HCT116 (cell line): Measurements from ENCODE around the gene PLEKHN1. TPM values are rescaled to one million over a fixed set of nuclear protein-coding genes. Genes with fewer than 3 reads are reported as not detected.

ENCODE experiments used
- ATAC-seq: fragments of 200-7000 bp; cut with Tn5 transposase; 2 replicates; pipeline ENCODE4 v1.9.1; 2020; ENCODE audit warnings: mild to moderate bottlenecking, moderate library complexity
- BruUV-seq: library from RNA; stranded (reverse); fragments of 400-500 nt; replicated peaks from 2 replicates; lab custom pipeline; 2021; lab: Mats Ljungman, UMichigan
- CTCF ChIA-PET: fragments of 300-600 bp; sonication (Branson Sonifier 250); formaldehyde crosslinking; loops from one replicate; lab custom pipeline; 2021; ENCODE audit warnings: antibody characterized with exemption; lab: Charles Lee
- POLR2A ChIA-PET: fragments of 300-600, 350-600 bp; sonication (Branson Sonifier 250); formaldehyde crosslinking; loops from one replicate; lab custom pipeline; 2021; ENCODE audit warnings: antibody characterized with exemption; lab: Charles Lee
- RAD21 ChIA-PET, 2 experiments: fragments of 300-600 bp; sonication (Branson Sonifier 250); formaldehyde crosslinking; loops; one replicate each; lab custom pipeline; 2023; ENCODE audit warnings: low total read pairs in 2 of 2; ENCODE audit not compliant: uncharacterized antibody in 2 of 2, unreplicated experiment in 2 of 2, low non-redundant PET in 1 of 2; lab: Charles Lee
- DNase-seq: peaks from one replicate; pipeline ENCODE4 v3.0.0-alpha.2; 2010; ENCODE audit warnings: low read depth, low spot score
- H2AFZ ChIP-seq: fragments of 200-600 bp; shearing (Covaris generic), sonication (generic); 2 replicates; pipeline ENCODE4 v1.6.1; 2017; ENCODE audit warnings: low read depth, mixed run types, mixed read lengths, antibody characterized with exemption, low read length; ENCODE audit not compliant: poor library complexity, severe bottlenecking
- H3K27ac ChIP-seq: 2 replicates; pipeline ENCODE4 v1.5.1; 2012; ENCODE audit warnings: low read depth, low read length
- H3K27me3 ChIP-seq: fragments of 200-600 bp; sonication (generic); 2 replicates; pipeline ENCODE4 v1.6.1; 2016; ENCODE audit warnings: mixed run types, low read length, mixed read lengths; ENCODE audit not compliant: insufficient read depth
- H3K36me3 ChIP-seq, 2 experiments: fragments of 200-500 bp in 1 of 2; fragments of 200-600 bp in 1 of 2; sonication (Bioruptor generic) in 1 of 2; sonication (generic) in 1 of 2; 2 replicates each; pipeline versions ENCODE4 v1.5.1 to v1.6.1; 2014 to 2016; ENCODE audit warnings: low read length in 2 of 2, inconsistent platforms in 1 of 2, mixed read lengths in 1 of 2, mixed run types in 1 of 2; ENCODE audit not compliant: insufficient read depth in 2 of 2, control insufficient read depth in 1 of 2
- H3K4me1 ChIP-seq, 2 experiments: fragments of 200-600 bp in 1 of 2; sonication (generic) in 1 of 2; 2 replicates each; pipeline versions ENCODE4 v1.5.1 to v1.6.1; 2012 to 2017; ENCODE audit warnings: low read length in 2 of 2, inconsistent platforms in 1 of 2, mild to moderate bottlenecking in 1 of 2, mixed read lengths in 1 of 2, mixed run types in 1 of 2, moderate library complexity in 1 of 2; ENCODE audit not compliant: insufficient read depth in 2 of 2, control insufficient read depth in 1 of 2
- H3K4me2 ChIP-seq: fragments of 200-600 bp; sonication (generic); 2 replicates; pipeline ENCODE4 v1.6.1; 2017; ENCODE audit warnings: mixed run types, low read length, mixed read lengths
- H3K4me3 ChIP-seq, 2 experiments: fragments of 200-600 bp in 1 of 2; sonication (generic) in 1 of 2; replicated peaks in 1 of 2; 2 replicates each; pipeline ENCODE4 v1.5.1; 2011 to 2016; ENCODE audit warnings: low read length in 2 of 2, control low read depth in 1 of 2, low read depth in 1 of 2, mild to moderate bottlenecking in 1 of 2, mixed read lengths in 1 of 2, mixed run types in 1 of 2
- H3K79me2 ChIP-seq: fragments of 200-600 bp; sonication (generic); 2 replicates; pipeline ENCODE4 v1.6.1; 2017; ENCODE audit warnings: mild to moderate bottlenecking, mixed run types, low read length, moderate library complexity, mixed read lengths; ENCODE audit not compliant: insufficient read depth
- H3K9ac ChIP-seq: fragments of 200-600 bp; sonication (generic); 2 replicates; pipeline ENCODE4 v1.6.1; 2016; ENCODE audit warnings: low read length, mixed read lengths
- H3K9me2 ChIP-seq: fragments of 200-600 bp; sonication (generic), shearing (Covaris generic); 2 replicates; pipeline ENCODE4 v1.6.1; 2017; ENCODE audit warnings: mixed run types, mild to moderate bottlenecking, moderate library complexity; ENCODE audit not compliant: insufficient read depth
- H3K9me3 ChIP-seq, 2 experiments: fragments of 200-500 bp in 1 of 2; fragments of 200-600 bp in 1 of 2; sonication (Bioruptor generic) in 1 of 2; sonication (generic) in 1 of 2; 2 replicates each; pipeline ENCODE4 v1.6.1; 2014 to 2017; ENCODE audit warnings: low read length in 2 of 2, mixed read lengths in 2 of 2, inconsistent platforms in 1 of 2, low read depth in 1 of 2, mild to moderate bottlenecking in 1 of 2, mixed run types in 1 of 2, moderate library complexity in 1 of 2; ENCODE audit not compliant: control insufficient read depth in 1 of 2, insufficient read depth in 1 of 2
- H4K20me1 ChIP-seq: fragments of 200-600 bp; sonication (generic), shearing (Covaris generic); 2 replicates; pipeline ENCODE4 v1.6.1; 2017; ENCODE audit warnings: mixed run types, mild to moderate bottlenecking, moderate library complexity; ENCODE audit not compliant: insufficient read depth
- ATF3 ChIP-seq: IDR thresholded peaks from 2 replicates; pipeline ENCODE4 v1.6.1; 2012
- EGR1 ChIP-seq: IDR thresholded peaks from 2 replicates; pipeline ENCODE4 v1.6.1; 2012; ENCODE audit warnings: low read depth
- EZH2 ChIP-seq: fragments of 200-600 bp; sonication (generic); IDR thresholded peaks from 2 replicates; pipeline ENCODE4 v1.6.1; 2017; ENCODE audit warnings: antibody characterized with exemption, mixed run types
- POLR2A ChIP-seq: IDR thresholded peaks from 2 replicates; pipeline ENCODE4 v1.7.0; 2011; ENCODE audit warnings: borderline replicate concordance; ENCODE audit not compliant: insufficient read depth, insufficient read length; ENCODE audit errors: extremely low read depth
- POLR2AphosphoS5 ChIP-seq: IDR thresholded peaks from 2 replicates; pipeline ENCODE4 v1.6.1; 2011; ENCODE audit warnings: mild to moderate bottlenecking, low read depth, low read length, moderate library complexity
- YY1 ChIP-seq: IDR thresholded peaks from 2 replicates; pipeline ENCODE4 v1.6.1; 2011; ENCODE audit warnings: low read length, low read depth, moderate library complexity, mild to moderate bottlenecking; ENCODE audit not compliant: insufficient replicate concordance; ENCODE audit errors: extremely low read depth
- ZFX ChIP-seq: fragments of 450-650 bp; IDR thresholded peaks from 2 replicates; pipeline ENCODE4 v1.6.1; 2017
- ZNF274 ChIP-seq: fragments of 200-500 bp; sonication (Bioruptor generic); IDR thresholded peaks from 2 replicates; pipeline ENCODE4 v1.6.1; 2014; ENCODE audit warnings: mild to moderate bottlenecking, low read depth, low read length, inconsistent platforms
- intact Hi-C: fragments of 100-400 bp; cut with micrococcal nuclease; formaldehyde crosslinking; loops from 2 replicates; pipeline ENCODE4 v1.10.0; 2022
- total RNA-seq: library from RNA; stranded (reverse); gene quantifications from one replicate; pipeline ENCODE4 v1.2.1, GENCODE V29; 2021; ENCODE audit not compliant: unreplicated experiment
- TF ChIP-seq, protein P1 (sequence below): IDR thresholded peaks from 2 replicates; pipeline ENCODE4 v1.6.1; 2011; ENCODE audit warnings: mild to moderate bottlenecking, low read length, moderate library complexity; ENCODE audit not compliant: insufficient replicate concordance; ENCODE audit errors: extremely low read depth
- TF ChIP-seq, protein P2 (sequence below), 3 experiments: fragments of 200-600 bp in 1 of 3; sonication (generic) in 1 of 3; IDR thresholded peaks in 2 of 3; conservative IDR thresholded peaks in 1 of 3; 2 replicates each; pipeline ENCODE4 v1.5.1; 2012 to 2017; ENCODE audit warnings: low read depth in 2 of 3, low read length in 2 of 3, antibody characterized with exemption in 1 of 3, borderline replicate concordance in 1 of 3, control low read depth in 1 of 3, mild to moderate bottlenecking in 1 of 3, mixed read lengths in 1 of 3, mixed run types in 1 of 3, moderate library complexity in 1 of 3; ENCODE audit not compliant: insufficient read depth in 1 of 3

Gene PLEKHN1
- total RNA-seq, 1 experiment from 2014 or later = 11.6 TPM

DNA sequence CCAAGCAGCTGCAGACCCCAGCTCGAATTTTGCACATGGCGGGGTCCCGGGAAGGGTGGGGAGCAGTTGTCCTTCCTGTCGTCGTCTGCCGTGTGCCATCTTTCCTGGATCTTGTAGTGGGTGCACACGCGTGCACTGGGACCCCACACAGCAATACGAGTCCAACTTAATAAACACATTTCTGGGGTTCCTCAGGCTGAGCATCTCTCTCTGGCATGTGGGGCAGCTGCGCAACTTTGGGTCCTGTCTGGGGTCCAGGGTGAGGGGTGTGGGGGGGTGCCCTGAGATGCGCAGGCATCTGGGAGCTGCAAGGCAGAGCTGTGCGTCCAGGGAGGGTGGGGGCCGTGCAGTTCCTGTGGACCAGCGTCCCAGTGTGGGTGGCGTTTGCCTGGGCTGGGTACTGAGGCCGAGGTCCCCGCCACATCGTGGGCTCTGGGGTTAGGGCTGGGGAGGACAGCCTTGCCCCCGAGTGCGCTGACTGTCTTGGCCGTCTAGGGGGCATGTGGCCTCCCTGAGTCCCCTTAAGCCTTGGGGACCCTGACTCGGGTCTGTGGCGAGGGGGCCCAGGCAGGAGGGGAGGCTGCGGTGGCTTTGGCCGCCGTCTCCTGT, 652 bp upstream of the PLEKHN1 start (continued):
- TF ChIP-seq, protein P1, sequence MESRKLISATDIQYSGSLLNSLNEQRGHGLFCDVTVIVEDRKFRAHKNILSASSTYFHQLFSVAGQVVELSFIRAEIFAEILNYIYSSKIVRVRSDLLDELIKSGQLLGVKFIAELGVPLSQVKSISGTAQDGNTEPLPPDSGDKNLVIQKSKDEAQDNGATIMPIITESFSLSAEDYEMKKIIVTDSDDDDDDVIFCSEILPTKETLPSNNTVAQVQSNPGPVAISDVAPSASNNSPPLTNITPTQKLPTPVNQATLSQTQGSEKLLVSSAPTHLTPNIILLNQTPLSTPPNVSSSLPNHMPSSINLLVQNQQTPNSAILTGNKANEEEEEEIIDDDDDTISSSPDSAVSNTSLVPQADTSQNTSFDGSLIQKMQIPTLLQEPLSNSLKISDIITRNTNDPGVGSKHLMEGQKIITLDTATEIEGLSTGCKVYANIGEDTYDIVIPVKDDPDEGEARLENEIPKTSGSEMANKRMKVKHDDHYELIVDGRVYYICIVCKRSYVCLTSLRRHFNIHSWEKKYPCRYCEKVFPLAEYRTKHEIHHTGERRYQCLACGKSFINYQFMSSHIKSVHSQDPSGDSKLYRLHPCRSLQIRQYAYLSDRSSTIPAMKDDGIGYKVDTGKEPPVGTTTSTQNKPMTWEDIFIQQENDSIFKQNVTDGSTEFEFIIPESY = no peak
- TF ChIP-seq YY1 (no peak), POLR2A (no peak), EGR1 (no peak), ZNF274 (no peak)
- TF ChIP-seq, protein P2, sequence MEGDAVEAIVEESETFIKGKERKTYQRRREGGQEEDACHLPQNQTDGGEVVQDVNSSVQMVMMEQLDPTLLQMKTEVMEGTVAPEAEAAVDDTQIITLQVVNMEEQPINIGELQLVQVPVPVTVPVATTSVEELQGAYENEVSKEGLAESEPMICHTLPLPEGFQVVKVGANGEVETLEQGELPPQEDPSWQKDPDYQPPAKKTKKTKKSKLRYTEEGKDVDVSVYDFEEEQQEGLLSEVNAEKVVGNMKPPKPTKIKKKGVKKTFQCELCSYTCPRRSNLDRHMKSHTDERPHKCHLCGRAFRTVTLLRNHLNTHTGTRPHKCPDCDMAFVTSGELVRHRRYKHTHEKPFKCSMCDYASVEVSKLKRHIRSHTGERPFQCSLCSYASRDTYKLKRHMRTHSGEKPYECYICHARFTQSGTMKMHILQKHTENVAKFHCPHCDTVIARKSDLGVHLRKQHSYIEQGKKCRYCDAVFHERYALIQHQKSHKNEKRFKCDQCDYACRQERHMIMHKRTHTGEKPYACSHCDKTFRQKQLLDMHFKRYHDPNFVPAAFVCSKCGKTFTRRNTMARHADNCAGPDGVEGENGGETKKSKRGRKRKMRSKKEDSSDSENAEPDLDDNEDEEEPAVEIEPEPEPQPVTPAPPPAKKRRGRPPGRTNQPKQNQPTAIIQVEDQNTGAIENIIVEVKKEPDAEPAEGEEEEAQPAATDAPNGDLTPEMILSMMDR (IDR thresholded peaks at IDR 0.05 in 2 of 3, conservative IDR thresholded peaks at IDR 0.05 in 1 of 3; ENCODE audit: borderline replicate concordance in 1 of 3, insufficient read depth in 1 of 3, low read depth in 2 of 3, low read length in 2 of 3) = no peak

- RAD21 ChIA-PET = interaction anchor here in 1 of 2 experiments (0.6 kb wide), 1 partner anchor 9 kb away, joined by 3 read pairs; no protein-coding TSS in a partner anchor
- H3K79me2 ChIP-seq = peaks cover 13% of the 10 kb centered on the region; the same call in 1 of the 2 replicates
- H3K4me3 ChIP-seq = peak overlapping the region; percentile 74
- DNase-seq (no peak), ATAC-seq (peak; percentile 79)
- H3K4me1 ChIP-seq = peaks cover 17 to 34% of the 10 kb centered on the region in 2 experiments
- no peaks in the 10 kb centered on the region for H4K20me1 ChIP-seq
- BruUV-seq = no TSS peak
- peaks cover 11 to 19% of the 10 kb centered on the region in 2 experiments; a peak in 3 of 4 replicates for H3K36me3 ChIP-seq
- H3K27me3 ChIP-seq = no peaks in the 10 kb centered on the region
- H2AFZ ChIP-seq = no peak overlapping the region
- peak overlapping the region; percentile 94 for H3K9ac ChIP-seq
- no peaks in the 10 kb centered on the region for H3K9me2 ChIP-seq
- POLR2A ChIA-PET = interaction anchor here (0.8 to 2.1 kb wide), 4 partner anchors 9 to 52 kb away, joined by 3 to 11 read pairs (median 4); no protein-coding TSS in a partner anchor
- intact Hi-C loops = no loop called here
- CTCF ChIA-PET = interaction anchor here (1.1 to 1.5 kb wide), 3 partner anchors 10 to 62 kb away, joined by 3 to 5 read pairs (median 3); no protein-coding TSS in a partner anchor
- H3K4me2 ChIP-seq = peak overlapping the region; percentile 93
- H3K27ac ChIP-seq = peak overlapping the region; percentile 100
- no peaks in the 10 kb centered on the region; a peak in 1 of 4 replicates for H3K9me3 ChIP-seq
- TF ChIP-seq POLR2A (peak; percentile 81), EZH2 (no peak), ZFX (peak; percentile 47; the same call in 1 of the 2 replicates), YY1 (peak; percentile 24), POLR2AphosphoS5 (peak; percentile 93), ATF3 (no peak)
Measured at GRCh38 chr1:966704-967300, 520 bp downstream of the PLEKHN1 start.
